Natural killer cell (primary cell): Measurements from ENCODE around the gene PTS. TPM values are rescaled to one million over a fixed set of nuclear protein-coding genes. Genes with fewer than 3 reads are reported as not detected.

Source experiments
- ATAC-seq, 3 donors: fragments of 150-1000 bp in 2 of 3; fragments of 200-7000 bp in 1 of 3; cut with Tn5 transposase; 1 replicate in 1 of 3; 2 replicates in 2 of 3; pipeline ENCODE4 v1.10.0; 2021; ENCODE audit warnings: mild to moderate bottlenecking in 2 of 3, moderate library complexity in 2 of 3
- DNase-seq, 2 donors: peaks; one replicate each; pipeline versions ENCODE4 v3.0.0 to v3.0.0-alpha.2; 2013 to 2021; ENCODE audit warnings: mixed read lengths in 1 of 2
- H3K27ac ChIP-seq: one replicate; pipeline ENCODE4 v1.5.1; 2013; ENCODE audit warnings: mild to moderate bottlenecking, low read length
- H3K27me3 ChIP-seq: one replicate; pipeline ENCODE4 v1.6.1; 2013; ENCODE audit warnings: low read length; ENCODE audit not compliant: control insufficient read depth, insufficient read depth
- H3K36me3 ChIP-seq: one replicate; pipeline ENCODE4 v1.6.1; 2013; ENCODE audit warnings: low read length; ENCODE audit not compliant: control insufficient read depth, insufficient read depth
- H3K4me1 ChIP-seq: one replicate; pipeline ENCODE4 v1.6.1; 2013; ENCODE audit warnings: low read length; ENCODE audit not compliant: control insufficient read depth, insufficient read depth
- H3K4me3 ChIP-seq: one replicate; pipeline ENCODE4 v1.5.1; 2013; ENCODE audit warnings: low read length
- H3K9me3 ChIP-seq: one replicate; pipeline ENCODE4 v1.6.1; 2013; ENCODE audit warnings: low read length; ENCODE audit not compliant: control insufficient read depth, insufficient read depth
- H3K27ac Mint-ChIP-seq, 2 donors: one replicate each; pipeline ENCODE4 v1.8.0; 2022; ENCODE audit warnings: mild to moderate bottlenecking in 2 of 2, mixed read lengths in 2 of 2, moderate library complexity in 1 of 2
- H3K27me3 Mint-ChIP-seq, 2 donors: one replicate each; pipeline ENCODE4 v1.8.0; 2022; ENCODE audit warnings: low read depth in 2 of 2, mixed read lengths in 2 of 2
- H3K36me3 Mint-ChIP-seq: one replicate; pipeline ENCODE4 v1.8.0; 2022; ENCODE audit warnings: mixed read lengths
- H3K4me1 Mint-ChIP-seq, 2 donors: one replicate each; pipeline ENCODE4 v1.8.0; 2022; ENCODE audit warnings: mixed read lengths in 2 of 2
- H3K4me3 Mint-ChIP-seq: one replicate; pipeline ENCODE4 v1.8.0; 2022; ENCODE audit warnings: mild to moderate bottlenecking, moderate library complexity, mixed read lengths
- H3K9me3 Mint-ChIP-seq, 2 donors: one replicate each; pipeline ENCODE4 v1.8.0; 2022; ENCODE audit warnings: mixed read lengths in 2 of 2
- CTCF ChIP-seq: fragments of 200-600 bp; IDR thresholded peaks from one replicate; pipeline ENCODE4 v1.8.0; 2022; ENCODE audit warnings: antibody characterized with exemption
- WGBS: methylation state at CpG from one replicate; pipeline ENCODE4 v1.1.7; 2013; ENCODE audit warnings: missing lambda C conversion rate; ENCODE audit not compliant: insufficient coverage; 5-methylcytosine and 5-hydroxymethylcytosine counted together
- intact Hi-C: fragments of 100-400 bp; cut with micrococcal nuclease; formaldehyde crosslinking; loops from one replicate; pipeline ENCODE4 v1.14.2; 2022
- total RNA-seq, 4 donors: library from RNA; stranded (reverse); fragments of 120-200 nt in 1 of 4; gene quantifications; one replicate each; pipeline versions ENCODE4 v1.2.3 to v1.2.4, GENCODE V29; 2013 to 2022

PTS gene
- total RNA-seq = 100 to 1,000 TPM in 1 of 3 donors, 10 to 100 TPM in 2; 86.7 to 106 (median 97.4) TPM
- total RNA-seq (2013) = 56.6 TPM

- Mint-ChIP-seq H3K36me3 (no peaks in the 10 kb centered on the region), H3K4me3 (peak within 1 kb of the TSS; percentile 92), H3K4me1 (peaks cover 20 to 25% of the 10 kb centered on the region in 2 donors), H3K27me3 (no peaks in the 10 kb centered on the region), H3K27ac (peak within 1 kb of the TSS; percentile 94 to 96), H3K9me3 (no peaks in the 10 kb centered on the region)
- Histone ChIP-seq H3K36me3 (peaks cover 14% of the 10 kb centered on the region), H3K27ac (peak within 1 kb of the TSS; percentile 98), H3K9me3 (no peaks in the 10 kb centered on the region), H3K27me3 (no peaks in the 10 kb centered on the region), H3K4me1 (peaks cover 17% of the 10 kb centered on the region), H3K4me3 (peak within 1 kb of the TSS; percentile 80)
- peak; percentile 83 to 94 for DNase-seq
- intact Hi-C loops = loop anchor here (1.0 to 10.0 kb wide), 2 partner anchors 14 to 229 kb away; no protein-coding TSS in a partner anchor
- WGBS = under 1% methylated on average over 70 of the region's 70 CpGs
- peak; percentile 87 to 96 (median 88) for ATAC-seq
- TF ChIP-seq CTCF = no peak
These were observed at the start of gene PTS for GRCh38 chr11:112226062-112226830. PTS (plus strand) TSS chr11:112226428; CDS start chr11:112226444, 16 bp downstream.

- no peaks in the 10 kb centered on the region for H3K36me3 ChIP-seq
- H3K36me3 Mint-ChIP-seq = no peaks in the 10 kb centered on the region
- H3K4me1 Mint-ChIP-seq = peaks cover 47% of the 10 kb centered on the region in 2 donors
- no peak overlapping the region for H3K4me3 ChIP-seq
- peaks cover 8 to 12% of the 10 kb centered on the region in 2 donors for H3K27me3 Mint-ChIP-seq
- DNase-seq (no peak), ATAC-seq (peak; percentile 30 to 50 (median 45))
- no peak for TF ChIP-seq CTCF
- WGBS = 66% methylated on average over 4 of the region's 4 CpGs
- no peaks in the 10 kb centered on the region for H3K27me3 ChIP-seq
- no peaks in the 10 kb centered on the region for H3K9me3 Mint-ChIP-seq
- intact Hi-C loops = no loop called here
- peak overlapping the region; percentile 79 for H3K4me3 Mint-ChIP-seq
- H3K9me3 ChIP-seq = no peaks in the 10 kb centered on the region
- H3K27ac ChIP-seq = no peak overlapping the region
- peaks cover 23% of the 10 kb centered on the region for H3K4me1 ChIP-seq
- H3K27ac Mint-ChIP-seq = peak overlapping the region in 1 of 2 donors; percentile 11
These were observed 48.6 kb upstream of the PTS start for GRCh38 chr11:112177589-112177988.

GRCh38 chr11:112178428-112178827, 47.8 kb upstream of the PTS start:
- no peaks in the 10 kb centered on the region for H3K36me3 ChIP-seq
- Mint-ChIP-seq H3K27me3 (peaks cover 8 to 12% of the 10 kb centered on the region in 2 donors), H3K4me3 (peak overlapping the region; percentile 71), H3K27ac (peak overlapping the region in 1 of 2 donors; percentile 18), H3K9me3 (no peaks in the 10 kb centered on the region), H3K4me1 (peaks cover 53% of the 10 kb centered on the region in 2 donors), H3K36me3 (no peaks in the 10 kb centered on the region)
- DNase-seq (no peak), ATAC-seq (no peak)
- no peaks in the 10 kb centered on the region for H3K9me3 ChIP-seq
- H3K4me3 ChIP-seq = no peak overlapping the region
- no peaks in the 10 kb centered on the region for H3K27me3 ChIP-seq
- TF ChIP-seq CTCF = no peak
- no peak overlapping the region for H3K27ac ChIP-seq
- 71% methylated on average over 1 of the region's 1 CpG for WGBS
- H3K4me1 ChIP-seq = peaks cover 23% of the 10 kb centered on the region
- intact Hi-C loops = no loop called here
